ENCODE data around the gene GLOD4. TPM values are rescaled to one million over a fixed set of nuclear protein-coding genes. Genes with fewer than 3 reads are reported as not detected.
"Not testable (repeated sequence)": the region's sequence is repeated elsewhere in the genome, so short reads cannot be mapped to it uniquely, and the experiment has no call there.

GLOD4 gene
- 145 and 156 TPM in 2 replicates for total RNA-seq (2014; rRNA removed; shearing (Covaris generic))

GRCh38 chr17:781805-782731, at the start of gene GLOD4, which contains the start of gene MRM3:
TSS of gene GLOD4 (minus strand) at chr17:782280. CDS start at chr17:782255, 25 bp downstream.
TSS of gene MRM3 (plus strand) at chr17:782353. CDS start at chr17:782379, 26 bp downstream.
- DNase-seq (ENCODE audit: low spot score), result peak; percentile 85

GRCh38 chr17:830950-831349, 48.9 kb upstream of the GLOD4 start:
- DNase-seq (ENCODE audit: low spot score), result no peak

- no peak for DNase-seq (ENCODE audit: low spot score)
These were observed 48.3 kb upstream of the GLOD4 start for GRCh38 chr17:830381-830780.

GRCh38 chr17:829614-830013, 47.5 kb upstream of the GLOD4 start:
- DNase-seq (ENCODE audit: low spot score), result not testable (repeated sequence)

- DNase-seq (ENCODE audit: low spot score), result no peak
These were observed 46.7 kb upstream of the GLOD4 start for GRCh38 chr17:828761-829160.

GRCh38 chr17:826778-827177, 44.7 kb upstream of the GLOD4 start:
- DNase-seq (ENCODE audit: low spot score), result no peak

GRCh38 chr17:825216-825615, 43.1 kb upstream of the GLOD4 start:
- no peak for DNase-seq (ENCODE audit: low spot score)

GRCh38 chr17:824378-824777, 42.3 kb upstream of the GLOD4 start:
- DNase-seq (ENCODE audit: low spot score), result no peak

GRCh38 chr17:823501-823902, 41.4 kb upstream of the GLOD4 start:
- DNase-seq (ENCODE audit: low spot score), result no peak

GRCh38 chr17:819251-819650, 37.2 kb upstream of the GLOD4 start:
- no peak for DNase-seq (ENCODE audit: low spot score)

- no peak for DNase-seq (ENCODE audit: low spot score)
These were observed 32.3 kb upstream of the GLOD4 start for GRCh38 chr17:814371-814770.

GRCh38 chr17:812638-813204, 30.6 kb upstream of the GLOD4 start:
- no peak for DNase-seq (ENCODE audit: low spot score)

GRCh38 chr17:811051-811784, 29.1 kb upstream of the GLOD4 start:
- no peak for DNase-seq (ENCODE audit: low spot score)

GRCh38 chr17:807523-808294, 25.6 kb upstream of the GLOD4 start:
- no peak for DNase-seq (ENCODE audit: low spot score)

- DNase-seq (ENCODE audit: low spot score), result no peak
These were observed 24.9 kb upstream of the GLOD4 start for GRCh38 chr17:806781-807522.

- no peak for DNase-seq (ENCODE audit: low spot score)
These were observed 24.3 kb upstream of the GLOD4 start for GRCh38 chr17:806346-806745.

- not testable (repeated sequence) for DNase-seq (ENCODE audit: low spot score)
These were observed 23.8 kb upstream of the GLOD4 start for GRCh38 chr17:805886-806285.

GRCh38 chr17:804541-805435, 22.7 kb upstream of the GLOD4 start:
- DNase-seq (ENCODE audit: low spot score), result no peak
